Activated CD4-positive, alpha-beta T cell treated with anti-CD3 and anti-CD28 coated beads, Interleukin-2, amount 50 U/mL, for 1 hour (primary cell): ENCODE measurements around the gene SLC39A11.
"Not testable (repeated sequence)": the region's sequence is repeated elsewhere in the genome, so short reads cannot be mapped to it uniquely, and the experiment has no call there.

Experiments
- DNase-seq: peaks from one replicate; pipeline ENCODE4 v3.0.0-alpha.2; 2020

SLC39A11 gene

GRCh38 chr17:73069841-73070240 is 22.6 kb downstream of the SLC39A11 start:
- DNase-seq, result no peak

DNA sequence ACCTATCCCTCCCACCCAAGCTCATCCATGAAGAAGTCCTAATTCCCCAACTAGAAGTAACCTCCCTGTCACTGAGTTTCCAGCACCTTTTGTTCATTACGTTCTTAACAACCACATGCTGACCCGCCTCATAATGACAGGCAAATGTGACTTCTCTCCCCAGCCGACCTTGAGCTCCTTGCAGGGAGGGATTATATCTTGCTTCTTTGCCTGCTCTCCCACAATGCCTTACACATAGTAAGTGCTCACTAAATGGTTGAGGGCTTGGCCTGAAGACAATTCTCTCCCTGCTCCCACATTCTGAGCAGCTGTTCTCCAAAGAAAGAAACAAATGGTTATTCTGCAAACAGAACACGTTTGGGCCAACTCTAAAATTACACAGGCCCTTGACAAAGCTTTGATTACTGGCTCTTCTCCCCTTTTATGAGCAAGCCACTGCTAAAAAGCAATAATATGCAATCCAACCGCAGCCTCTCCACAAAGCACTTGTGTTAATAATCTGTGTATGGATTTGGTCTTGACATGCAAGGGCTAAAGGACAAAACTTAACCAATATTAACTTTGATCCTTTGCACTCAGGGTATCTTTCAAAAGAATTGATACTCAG is 23.2 kb downstream of the SLC39A11 start:
- no peak for DNase-seq

- DNase-seq, result no peak
These were observed 23.9 kb downstream of the SLC39A11 start for GRCh38 chr17:73068322-73069153.

- not testable (repeated sequence) for DNase-seq
These were observed 24.8 kb downstream of the SLC39A11 start for GRCh38 chr17:73067699-73068098.

GRCh38 chr17:73067075-73067474 is 25.4 kb downstream of the SLC39A11 start:
- DNase-seq, result no peak

GRCh38 chr17:73066148-73066884 is 26.2 kb downstream of the SLC39A11 start:
- DNase-seq, result no peak

GRCh38 chr17:73065376-73065775 is 27.1 kb downstream of the SLC39A11 start:
- DNase-seq, result no peak

- no peak for DNase-seq
These were observed 28.2 kb downstream of the SLC39A11 start for GRCh38 chr17:73064084-73064938.

DNA sequence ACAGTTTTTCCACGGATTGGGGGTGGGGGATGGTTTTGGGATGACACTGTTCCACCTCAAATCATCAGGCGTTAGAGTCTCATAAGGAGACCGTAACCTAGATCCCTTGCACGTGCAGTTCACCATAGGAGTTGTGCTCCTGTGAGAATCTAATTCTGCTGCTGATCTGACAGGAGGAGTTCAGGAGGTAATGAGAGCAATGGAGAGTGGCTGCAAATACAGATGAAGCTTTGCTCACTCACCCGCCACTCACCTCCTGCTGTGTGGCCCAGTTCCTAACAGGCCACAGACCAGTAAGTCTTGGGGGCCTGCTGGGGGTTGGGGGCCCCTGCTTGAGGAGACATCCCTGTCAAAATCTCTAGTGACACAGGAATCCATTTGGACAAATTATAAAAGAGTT is 29.8 kb downstream of the SLC39A11 start:
- no peak for DNase-seq

- DNase-seq, result no peak
These were observed 31.3 kb downstream of the SLC39A11 start for GRCh38 chr17:73061161-73061560.

DNA sequence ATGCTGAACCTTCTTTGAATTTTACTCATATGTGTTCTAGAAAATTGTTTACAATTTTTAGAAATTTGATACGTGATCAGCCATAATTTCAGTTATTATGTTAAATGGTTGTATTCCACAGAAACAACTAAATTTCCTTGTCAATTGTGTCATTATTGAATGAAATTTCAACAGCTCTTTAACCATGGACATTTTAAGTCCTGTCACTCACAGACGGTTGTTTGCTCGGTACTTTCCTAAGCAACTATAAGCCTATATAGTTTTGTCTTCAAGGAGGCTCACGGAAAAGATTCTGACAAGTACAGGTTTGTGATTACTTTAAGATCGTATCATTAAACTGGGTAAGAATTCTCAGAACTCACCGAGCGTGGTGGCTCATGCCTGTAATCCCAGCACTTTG is 31.8 kb downstream of the SLC39A11 start:
- no peak for DNase-seq

DNA sequence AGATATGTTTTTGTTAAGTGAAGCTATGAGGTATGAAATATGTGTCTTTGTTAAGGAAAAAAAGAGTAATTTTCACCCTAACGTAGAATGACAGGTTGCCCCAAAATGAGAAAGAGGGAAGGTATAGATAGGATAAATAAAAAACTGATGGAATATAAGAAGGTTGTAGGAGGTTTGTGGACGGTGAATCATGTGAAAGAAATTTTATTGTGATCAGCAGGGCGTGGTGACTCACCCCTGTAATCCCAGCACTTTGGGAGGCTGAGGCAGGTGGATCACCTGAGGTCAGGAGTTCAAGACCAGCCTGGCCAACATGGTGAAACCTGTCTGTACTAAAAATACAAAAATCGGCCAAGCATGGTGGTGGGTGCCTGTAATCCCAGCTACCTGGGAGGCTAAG is 32.8 kb downstream of the SLC39A11 start:
- not testable (repeated sequence) for DNase-seq

DNA sequence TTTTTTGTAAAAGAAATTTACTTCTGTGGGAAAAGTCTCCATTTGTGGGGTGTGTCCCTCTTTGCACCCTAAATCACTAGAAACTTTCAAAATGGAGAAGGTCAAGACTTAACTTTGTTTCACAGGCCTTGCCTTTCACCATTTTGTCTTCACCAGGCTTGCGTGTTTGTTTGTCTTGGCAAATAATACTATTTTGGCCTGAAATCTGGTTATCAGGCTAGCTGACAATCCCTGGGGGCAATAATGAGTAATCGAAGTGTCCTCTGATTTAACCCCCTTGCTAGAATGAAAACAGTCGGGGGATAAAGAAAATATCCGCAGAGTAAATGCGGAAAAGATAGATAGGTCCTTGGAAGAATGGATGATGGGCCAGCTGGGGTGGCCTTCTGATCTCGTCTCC is 34.5 kb downstream of the SLC39A11 start:
- DNase-seq, result no peak

- no peak for DNase-seq
These were observed 35.3 kb downstream of the SLC39A11 start for GRCh38 chr17:73057196-73057595.

DNA sequence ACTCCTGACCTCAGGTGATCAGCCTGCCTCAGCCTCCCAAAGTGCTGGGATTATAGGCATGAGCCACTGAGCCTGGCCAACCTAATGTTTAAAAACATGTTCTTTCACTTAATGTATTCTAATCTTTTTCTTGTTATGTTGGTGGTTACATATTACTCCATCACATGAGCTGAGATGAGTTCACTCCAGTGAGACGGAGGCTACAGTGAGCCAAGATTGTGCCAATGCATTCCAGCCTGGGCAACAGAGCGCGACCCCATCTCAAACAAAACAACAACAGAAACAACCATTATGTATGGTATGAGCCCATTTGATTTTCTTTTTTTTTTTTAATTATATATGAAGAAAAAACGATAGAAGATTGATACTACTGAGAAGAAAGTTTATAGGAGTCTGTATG is 39.6 kb downstream of the SLC39A11 start:
- DNase-seq, result no peak

DNA sequence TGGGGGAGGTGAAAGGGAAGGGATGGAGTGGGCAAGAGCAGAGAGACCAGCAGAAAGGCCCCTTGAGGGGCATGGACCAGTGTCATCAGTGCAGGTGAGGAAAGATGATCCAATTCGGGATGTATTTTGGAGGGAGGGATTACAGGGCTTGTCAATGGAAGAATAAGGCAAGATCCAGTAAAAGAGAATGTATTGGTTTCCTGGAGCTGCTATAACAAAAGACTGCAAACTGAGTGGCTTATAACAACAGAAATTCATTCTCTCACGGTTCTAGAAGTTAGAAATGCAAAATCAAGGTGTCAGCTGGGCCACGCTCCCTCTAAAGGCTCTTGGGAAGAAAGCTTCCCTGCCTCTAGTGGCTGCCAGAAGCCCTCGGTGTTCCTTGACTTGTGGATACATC is 41.7 kb downstream of the SLC39A11 start:
- no peak for DNase-seq

DNA sequence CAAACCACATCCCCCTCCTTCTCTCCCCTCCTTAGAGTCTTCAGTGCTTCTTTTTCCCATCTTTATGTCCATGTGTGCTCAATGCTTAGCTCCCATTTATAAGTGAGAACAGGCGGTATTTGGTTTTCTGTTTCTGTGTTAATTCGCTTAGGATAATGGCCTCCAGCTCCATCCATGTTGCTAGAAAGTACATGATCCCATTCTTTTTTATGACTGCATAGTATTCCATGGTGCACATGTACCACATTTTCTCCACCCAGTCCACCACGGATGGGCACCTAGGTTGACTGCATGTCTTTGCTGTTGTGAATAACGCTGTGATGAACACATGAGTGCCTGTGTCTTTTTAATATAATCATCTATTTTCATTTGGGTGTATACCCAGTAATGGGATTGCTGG is 44.3 kb downstream of the SLC39A11 start:
- no peak for DNase-seq

GRCh38 chr17:73045724-73046123 is 46.8 kb downstream of the SLC39A11 start:
- DNase-seq, result no peak

GRCh38 chr17:73043686-73044581 is 48.6 kb downstream of the SLC39A11 start:
- no peak for DNase-seq

- DNase-seq, result no peak
These were observed 49.4 kb downstream of the SLC39A11 start for GRCh38 chr17:73042809-73043685.

- no peak for DNase-seq
These were observed 50.3 kb downstream of the SLC39A11 start for GRCh38 chr17:73042225-73042624.
